Measurements from ENCODE around the gene ANKRD12. TPM values are rescaled to one million over a fixed set of nuclear protein-coding genes. Genes with fewer than 3 reads are reported as not detected.

ANKRD12 gene
- total and polyA plus RNA-seq, 10 of the 15 experiments (the other 5 are each of a cell fraction or from before 2014, with no cell fraction given) = 5.9 to 45.7 (median 20.2) TPM

- no TSS peak for BruUV-seq (replicated peaks)
- no peak overlapping the region for H2AFZ ChIP-seq (ENCODE audit: control insufficient read depth, low read depth, low read length)
- intact Hi-C loops (cut with micrococcal nuclease; ENCODE audit: unreplicated experiment) (no loop called here), in situ Hi-C loops (cut with MboI) (no loop called here)
- peak overlapping the region; percentile 95 for H3K4me2 ChIP-seq (ENCODE audit: control insufficient read depth, insufficient read depth)
- H3K4me3 ChIP-seq = peak overlapping the region; percentile 87
- 0 out of 4 replicates have a peak, but pooled peaks cover 0 to 5% of the 10 kb centered on the region in 2 experiments for H3K36me3 ChIP-seq (ENCODE audit: control insufficient read depth in 2 of 2, insufficient read depth in 2 of 2, low read length in 1 of 2)
- 1% methylated on average over 5 of the region's 5 CpGs for WGBS (ENCODE audit: insufficient coverage, insufficient replicate concordance, low lambda C conversion rate, missing lambda C conversion rate)
- TF ChIP-seq MEF2B (IDR thresholded peaks at IDR 0.05; ENCODE audit: partially characterized antibody, poor library complexity, severe bottlenecking) = no peak
- no peak for TF ChIP-seq PKNOX1 (IDR thresholded peaks at IDR 0.05)
- no peak for TF ChIP-seq MTA3 (IDR thresholded peaks at IDR 0.05; ENCODE audit: borderline replicate concordance, low read length)
- TF ChIP-seq NFIC (IDR thresholded peaks at IDR 0.05; ENCODE audit: low read depth, low read length) = no peak
- no peak for TF ChIP-seq MTA2 (IDR thresholded peaks at IDR 0.05; ENCODE audit: low read depth)
- no peak for TF ChIP-seq POLR2AphosphoS5 (IDR thresholded peaks at IDR 0.05; ENCODE audit: low read length)
- TF ChIP-seq SMC3 (IDR thresholded peaks at IDR 0.05; ENCODE audit: borderline replicate concordance, low read length) = no peak
- TF ChIP-seq NR2C2 (IDR thresholded peaks at IDR 0.05; ENCODE audit: borderline replicate concordance, control insufficient read depth, insufficient read length, low read depth) = no peak
- no peak for TF ChIP-seq ZNF622 (IDR thresholded peaks at IDR 0.05)
- no peak for TF ChIP-seq ZNF687 (IDR thresholded peaks at IDR 0.05)
- no peak for TF ChIP-seq SP1 (IDR thresholded peaks at IDR 0.05; ENCODE audit: low read depth, low read length)
- TF ChIP-seq EZH2 (IDR thresholded peaks at IDR 0.05; ENCODE audit: borderline replicate concordance, control insufficient read depth, low read depth, low read length) = no peak
- no peak for TF ChIP-seq FOS (IDR thresholded peaks at IDR 0.05; ENCODE audit: borderline replicate concordance, extremely low read depth, insufficient read length)
- TF ChIP-seq BRCA1 (IDR thresholded peaks at IDR 0.05; ENCODE audit: low read depth, low read length) = no peak
- no peak for TF ChIP-seq ZNF207 (IDR thresholded peaks at IDR 0.05; ENCODE audit: borderline replicate concordance)
- no peak for TF ChIP-seq HSF1 (IDR thresholded peaks at IDR 0.05; ENCODE audit: low read depth, low read length)
- no peak for TF ChIP-seq MYB (IDR thresholded peaks at IDR 0.05; ENCODE audit: borderline replicate concordance, low read depth, low read length)
- ChIA-PET RAD21 (ENCODE audit: unreplicated experiment) (interaction anchor here (0.8 to 6.5 kb wide), 10 partner anchors 9 to 53 kb away, joined by 3 to 73 read pairs (median 7); partner anchors contain the start of gene ANKRD12), SMC1A (ENCODE audit: uncharacterized antibody, unreplicated experiment) (interaction anchor here (0.8 to 8.8 kb wide), 23 partner anchors 8 to 52 kb away, joined by 3 to 112 read pairs (median 5); no protein-coding TSS in a partner anchor), CTCF (interaction anchor here (0.7 to 6.2 kb wide), 14 partner anchors 10 to 49 kb away, joined by 3 to 95 read pairs (median 7); partner anchors contain the start of gene ANKRD12), POLR2A (interaction anchor here (0.6 to 6.1 kb wide), 9 partner anchors 10 to 43 kb away, joined by 3 to 85 read pairs (median 5); partner anchors contain the start of gene ANKRD12)
- peak overlapping the region; percentile 85 for H3K27ac ChIP-seq (ENCODE audit: control insufficient read depth, insufficient read depth)
- peak overlapping the region; percentile 93 for H3K9ac ChIP-seq (ENCODE audit: control insufficient read depth, insufficient read depth, low read length)
- no peaks in the 10 kb centered on the region for H3K9me3 ChIP-seq (replicated peaks; ENCODE audit: control insufficient read depth, insufficient read depth, low read length)
- no peaks in the 10 kb centered on the region for H3K27me3 ChIP-seq (replicated peaks in 1 of 2; ENCODE audit: control insufficient read depth in 2 of 2, insufficient read depth in 2 of 2, low read length in 1 of 2)
- H3K79me2 ChIP-seq (ENCODE audit: control insufficient read depth, insufficient read depth, low read length) = peaks cover 78% of the 10 kb centered on the region
- DNase-seq (ENCODE audit: low read depth, low spot score) (no peak), ATAC-seq (no peak), FAIRE-seq (no peak)
- no peaks in the 10 kb centered on the region; the same call in 1 of the 2 replicates for H4K20me1 ChIP-seq (ENCODE audit: control insufficient read depth, insufficient read depth)
- peaks cover 5% of the 10 kb centered on the region for H3K4me1 ChIP-seq (ENCODE audit: control insufficient read depth, insufficient read depth, low read length)
These were observed 32.2 kb upstream of the ANKRD12 start for GRCh38 chr18:9104244-9104901.

Measured in GM12878 (cell line).